Measurements from ENCODE around the gene OTUD6A. TPM values are rescaled to one million over a fixed set of nuclear protein-coding genes. Genes with fewer than 3 reads are reported as not detected.

OTUD6A gene
- total RNA-seq, 1 donor from 2014 or later = not detected

DNA sequence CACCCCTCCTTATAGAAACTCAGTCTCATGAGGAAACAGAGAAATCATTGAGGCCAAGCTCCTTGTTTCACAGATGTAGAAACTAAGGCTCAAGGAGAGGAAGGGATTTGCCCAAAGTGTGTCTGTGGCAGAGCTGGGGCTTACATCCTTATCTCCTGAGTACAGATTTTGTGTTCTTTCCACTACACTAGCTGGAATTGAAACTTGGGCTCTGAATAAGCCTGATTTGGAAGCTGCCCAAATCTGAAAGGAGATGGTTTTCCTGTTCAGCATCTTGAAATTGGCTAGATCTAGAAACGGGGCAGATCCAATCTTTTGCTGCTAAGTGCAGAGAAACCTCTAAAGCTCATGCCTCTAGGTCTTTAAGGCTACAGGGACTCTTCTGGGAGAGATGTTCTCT, 36.8 kb upstream of the OTUD6A start:
- Histone ChIP-seq H3K36me3 (no peaks in the 10 kb centered on the region), H3K9me3 (no peaks in the 10 kb centered on the region), H3K4me3 (no peak overlapping the region), H3K4me1 (no peaks in the 10 kb centered on the region), H3K27me3 (no peaks in the 10 kb centered on the region), H3K27ac (no peak overlapping the region)
- ATAC-seq = no peak
- TF ChIP-seq, protein P1, sequence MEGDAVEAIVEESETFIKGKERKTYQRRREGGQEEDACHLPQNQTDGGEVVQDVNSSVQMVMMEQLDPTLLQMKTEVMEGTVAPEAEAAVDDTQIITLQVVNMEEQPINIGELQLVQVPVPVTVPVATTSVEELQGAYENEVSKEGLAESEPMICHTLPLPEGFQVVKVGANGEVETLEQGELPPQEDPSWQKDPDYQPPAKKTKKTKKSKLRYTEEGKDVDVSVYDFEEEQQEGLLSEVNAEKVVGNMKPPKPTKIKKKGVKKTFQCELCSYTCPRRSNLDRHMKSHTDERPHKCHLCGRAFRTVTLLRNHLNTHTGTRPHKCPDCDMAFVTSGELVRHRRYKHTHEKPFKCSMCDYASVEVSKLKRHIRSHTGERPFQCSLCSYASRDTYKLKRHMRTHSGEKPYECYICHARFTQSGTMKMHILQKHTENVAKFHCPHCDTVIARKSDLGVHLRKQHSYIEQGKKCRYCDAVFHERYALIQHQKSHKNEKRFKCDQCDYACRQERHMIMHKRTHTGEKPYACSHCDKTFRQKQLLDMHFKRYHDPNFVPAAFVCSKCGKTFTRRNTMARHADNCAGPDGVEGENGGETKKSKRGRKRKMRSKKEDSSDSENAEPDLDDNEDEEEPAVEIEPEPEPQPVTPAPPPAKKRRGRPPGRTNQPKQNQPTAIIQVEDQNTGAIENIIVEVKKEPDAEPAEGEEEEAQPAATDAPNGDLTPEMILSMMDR (IDR thresholded peaks at IDR 0.05) = no peak
- intact Hi-C loops (cut with DNase I) = no loop called here
- DNase-seq = no peak

DNA sequence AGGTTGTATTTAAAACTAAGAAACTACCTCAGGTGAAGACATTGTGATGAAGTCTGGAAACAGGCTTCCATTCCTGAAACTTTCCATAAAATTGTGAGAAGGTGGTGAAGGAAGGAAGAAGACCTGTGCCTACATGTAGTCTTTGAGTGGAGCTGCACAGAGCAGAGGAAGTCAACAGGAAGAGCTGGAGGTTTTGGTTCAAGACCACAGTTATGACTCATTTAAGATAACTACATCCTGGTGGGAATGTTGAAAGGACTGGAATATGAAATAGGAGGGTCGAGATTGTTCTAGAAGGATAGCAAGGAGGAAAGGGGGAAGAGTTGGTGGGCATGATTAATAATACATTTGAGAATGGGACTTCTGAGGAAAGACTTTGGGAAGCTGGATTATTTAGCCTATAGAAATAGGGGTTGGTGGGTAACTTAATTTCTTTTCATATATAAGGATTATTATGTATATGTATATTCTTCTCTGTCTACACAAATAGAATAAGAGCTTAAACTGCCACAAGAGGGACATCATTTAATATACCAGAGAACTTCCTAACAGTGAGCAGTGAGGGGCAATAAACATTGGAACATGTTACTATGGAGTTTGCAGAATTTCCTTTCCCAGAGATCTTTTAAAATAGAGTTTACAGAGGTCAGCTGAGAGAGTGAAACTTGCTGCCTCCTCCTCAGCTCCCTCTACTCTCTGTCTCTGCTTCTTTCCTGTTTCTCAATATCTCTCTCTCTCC, 36.0 kb upstream of the OTUD6A start:
- DNase-seq = no peak
- no peak overlapping the region for H3K4me3 ChIP-seq
- H3K9me3 ChIP-seq = no peaks in the 10 kb centered on the region
- H3K27me3 ChIP-seq = no peaks in the 10 kb centered on the region
- TF ChIP-seq, protein P1 (IDR thresholded peaks at IDR 0.05) = no peak
- no peaks in the 10 kb centered on the region for H3K36me3 ChIP-seq
- no peaks in the 10 kb centered on the region for H3K4me1 ChIP-seq
- no peak overlapping the region for H3K27ac ChIP-seq
- no peak for ATAC-seq
- intact Hi-C loops (cut with DNase I) = no loop called here

DNA sequence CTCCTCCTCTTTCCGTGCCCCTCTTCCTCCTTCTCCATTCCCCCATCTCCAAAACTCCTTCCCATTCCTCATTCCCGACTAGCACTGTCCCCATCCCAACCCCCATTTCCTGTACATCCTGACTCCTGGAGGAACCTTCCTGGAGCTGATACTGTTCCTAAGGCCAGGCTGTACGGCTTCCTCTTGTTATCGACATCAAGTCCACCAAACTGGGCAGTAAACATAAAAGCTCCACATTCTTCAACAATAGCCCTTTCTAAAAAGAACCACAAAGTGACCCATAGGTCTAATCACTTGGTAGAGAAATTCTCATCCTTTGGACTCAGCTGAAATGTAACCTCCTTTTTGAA, 35.4 kb upstream of the OTUD6A start:
- Histone ChIP-seq H3K27ac (no peak overlapping the region), H3K9me3 (no peaks in the 10 kb centered on the region), H3K4me3 (no peak overlapping the region), H3K36me3 (no peaks in the 10 kb centered on the region), H3K4me1 (no peaks in the 10 kb centered on the region), H3K27me3 (no peaks in the 10 kb centered on the region)
- ATAC-seq (no peak), DNase-seq (no peak)
- intact Hi-C loops (cut with DNase I) = no loop called here
- TF ChIP-seq, protein P1 (IDR thresholded peaks at IDR 0.05) = no peak

DNA sequence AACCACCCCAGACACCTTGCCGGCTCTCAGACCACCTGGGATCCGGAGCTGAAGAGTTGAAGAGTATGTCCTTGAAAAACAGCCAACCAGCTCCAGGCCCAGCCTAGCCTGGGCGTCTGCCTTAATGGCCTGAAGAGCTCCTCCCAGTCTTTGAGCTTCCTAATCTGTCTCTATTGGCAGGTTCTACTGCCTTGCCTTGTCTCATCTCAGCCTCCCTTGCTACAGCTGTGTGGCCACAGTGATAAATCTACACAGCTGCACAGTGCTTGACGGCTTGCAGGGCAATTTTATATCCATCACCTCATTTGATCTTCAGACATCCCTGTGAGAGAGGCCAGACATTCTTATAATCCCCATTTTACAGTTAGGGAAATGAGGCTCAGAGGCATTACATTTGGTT, 32.4 kb upstream of the OTUD6A start:
- DNase-seq = no peak
- no peaks in the 10 kb centered on the region for H3K27me3 ChIP-seq
- no peak for ATAC-seq
- H3K27ac ChIP-seq = no peak overlapping the region
- H3K4me3 ChIP-seq = no peak overlapping the region
- H3K9me3 ChIP-seq = no peaks in the 10 kb centered on the region
- intact Hi-C loops (cut with DNase I) = no loop called here
- TF ChIP-seq, protein P1 (IDR thresholded peaks at IDR 0.05) = no peak
- H3K4me1 ChIP-seq = no peaks in the 10 kb centered on the region
- H3K36me3 ChIP-seq = no peaks in the 10 kb centered on the region

DNA sequence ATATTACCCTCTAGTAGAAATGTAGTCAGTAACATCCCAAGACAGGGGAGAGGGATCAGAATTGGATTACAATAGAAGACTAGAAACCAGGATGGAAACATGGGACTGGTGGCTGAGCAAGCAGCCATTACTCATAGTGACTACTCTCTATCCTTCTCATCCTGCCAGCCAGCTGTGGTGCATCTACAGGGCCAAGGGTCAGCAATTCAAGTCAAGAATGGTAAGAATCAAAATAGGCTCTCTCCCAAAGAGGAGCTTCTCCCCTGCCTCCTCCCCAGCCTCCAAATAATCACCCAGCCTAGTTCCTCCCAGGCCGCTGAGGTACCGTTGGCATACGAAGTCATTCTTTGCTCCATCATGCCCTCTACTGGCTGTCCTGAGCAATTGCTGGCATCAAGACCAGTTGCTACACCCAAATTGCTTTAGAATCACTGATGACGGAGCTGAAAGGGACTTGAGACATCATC, 31.9 kb upstream of the OTUD6A start:
- Histone ChIP-seq H3K4me3 (no peak overlapping the region), H3K9me3 (no peaks in the 10 kb centered on the region), H3K27ac (no peak overlapping the region), H3K27me3 (no peaks in the 10 kb centered on the region), H3K36me3 (no peaks in the 10 kb centered on the region), H3K4me1 (no peaks in the 10 kb centered on the region)
- DNase-seq = no peak
- peak; percentile 86 for ATAC-seq
- TF ChIP-seq, protein P1 (IDR thresholded peaks at IDR 0.05) = peak; percentile 69
- intact Hi-C loops (cut with DNase I) = no loop called here

DNA sequence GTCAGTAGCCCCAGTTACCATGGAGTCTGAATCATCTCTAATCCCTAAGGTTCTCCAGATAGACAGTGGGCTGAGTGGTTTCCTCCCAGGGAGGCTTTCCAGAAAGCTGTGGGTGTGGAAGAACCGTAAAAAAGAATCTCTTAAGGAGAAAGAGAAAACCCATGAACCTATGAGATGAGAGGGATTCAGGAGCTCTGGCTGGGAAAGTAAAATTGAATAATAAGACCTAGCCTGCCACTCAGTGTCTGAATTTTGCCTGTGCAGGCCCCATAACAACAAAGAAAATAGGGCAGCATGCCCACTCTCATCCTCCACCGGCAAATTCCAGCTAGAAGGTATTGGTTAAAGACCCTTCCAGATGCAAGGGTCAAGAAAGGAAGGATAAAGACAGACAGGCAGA, 29.5 kb upstream of the OTUD6A start:
- intact Hi-C loops (cut with DNase I) = no loop called here
- TF ChIP-seq, protein P1 (IDR thresholded peaks at IDR 0.05) = no peak
- Histone ChIP-seq H3K4me3 (no peak overlapping the region), H3K27ac (no peak overlapping the region), H3K4me1 (no peaks in the 10 kb centered on the region), H3K9me3 (no peaks in the 10 kb centered on the region), H3K27me3 (no peaks in the 10 kb centered on the region), H3K36me3 (no peaks in the 10 kb centered on the region)
- DNase-seq = no peak
- no peak for ATAC-seq
